ENCODE data around the gene GAB2. TPM values are rescaled to one million over a fixed set of nuclear protein-coding genes. Genes with fewer than 3 reads are reported as not detected.
"Not testable (repeated sequence)": the region's sequence is repeated elsewhere in the genome, so short reads cannot be mapped to it uniquely, and the experiment has no call there.

GAB2 gene
- total RNA-seq, 4 donors from 2014 or later: 13.4 to 28.4 (median 19.8) TPM

GRCh38 chr11:78276311-78276710, 141.3 kb downstream of the GAB2 start:
- Histone ChIP-seq H3K4me3 (no peak overlapping the region), H3K9me3 (peaks cover 8% of the 10 kb centered on the region), H3K4me1 (no peaks in the 10 kb centered on the region), H3K27ac (no peak overlapping the region), H3K27me3 (no peaks in the 10 kb centered on the region), H3K36me3 (peaks cover 13% of the 10 kb centered on the region)
- 98% methylated on average over 3 of the region's 3 CpGs for WGBS
- TF ChIP-seq CTCF (IDR thresholded peaks at IDR 0.05) (no peak), POLR2A (IDR thresholded peaks at IDR 0.05) (no peak), EP300 (IDR thresholded peaks at IDR 0.05) (no peak), POLR2AphosphoS5 (IDR thresholded peaks at IDR 0.05) (no peak)
- no peak for DNase-seq (ENCODE audit: low spot score in 2 of 2)

GRCh38 chr11:78274739-78275138, 142.9 kb downstream of the GAB2 start:
- Histone ChIP-seq H3K4me3 (no peak overlapping the region), H3K27me3 (no peaks in the 10 kb centered on the region), H3K9me3 (peaks cover 8% of the 10 kb centered on the region), H3K4me1 (no peaks in the 10 kb centered on the region), H3K27ac (no peak overlapping the region), H3K36me3 (peaks cover 10% of the 10 kb centered on the region)
- 87% methylated on average over 3 of the region's 3 CpGs for WGBS
- no peak for TF ChIP-seq CTCF (IDR thresholded peaks at IDR 0.05)
- no peak for TF ChIP-seq EP300 (IDR thresholded peaks at IDR 0.05)
- no peak for TF ChIP-seq POLR2AphosphoS5 (IDR thresholded peaks at IDR 0.05)
- no peak for TF ChIP-seq POLR2A (IDR thresholded peaks at IDR 0.05)
- no peak for DNase-seq (ENCODE audit: low spot score in 2 of 2)

GRCh38 chr11:78272625-78273269, 144.9 kb downstream of the GAB2 start:
- not testable (repeated sequence) for H3K36me3 ChIP-seq; DNase-seq (ENCODE audit: low spot score in 2 of 2); H3K4me3 ChIP-seq; H3K9me3 ChIP-seq; H3K4me1 ChIP-seq; H3K27me3 ChIP-seq; H3K27ac ChIP-seq
- WGBS: 79% methylated on average over 5 of the region's 6 CpGs

- not testable (repeated sequence) for H3K4me1 ChIP-seq; H3K27me3 ChIP-seq; DNase-seq (ENCODE audit: low spot score in 2 of 2); H3K4me3 ChIP-seq; H3K9me3 ChIP-seq; H3K36me3 ChIP-seq; H3K27ac ChIP-seq
- WGBS: 77% methylated on average over 2 of the region's 2 CpGs
These were observed 145.8 kb downstream of the GAB2 start for GRCh38 chr11:78271801-78272200.

GRCh38 chr11:78270971-78271370, 146.6 kb downstream of the GAB2 start:
- Histone ChIP-seq H3K4me3 (no peak overlapping the region), H3K4me1 (peaks cover 6% of the 10 kb centered on the region), H3K27ac (no peak overlapping the region), H3K9me3 (peaks cover 8% of the 10 kb centered on the region), H3K36me3 (peaks cover 5% of the 10 kb centered on the region), H3K27me3 (no peaks in the 10 kb centered on the region)
- WGBS: 89% methylated on average over 2 of the region's 2 CpGs
- TF ChIP-seq POLR2AphosphoS5 (IDR thresholded peaks at IDR 0.05) (no peak), CTCF (IDR thresholded peaks at IDR 0.05) (no peak), EP300 (IDR thresholded peaks at IDR 0.05) (no peak), POLR2A (IDR thresholded peaks at IDR 0.05) (no peak)
- DNase-seq (ENCODE audit: low spot score in 2 of 2): no peak

GRCh38 chr11:78269806-78270205, 147.8 kb downstream of the GAB2 start:
- Histone ChIP-seq H3K36me3 (peaks cover 5% of the 10 kb centered on the region), H3K4me1 (peaks cover 6% of the 10 kb centered on the region), H3K27ac (no peak overlapping the region), H3K9me3 (peaks cover 8% of the 10 kb centered on the region), H3K27me3 (no peaks in the 10 kb centered on the region), H3K4me3 (no peak overlapping the region)
- TF ChIP-seq EP300 (IDR thresholded peaks at IDR 0.05) (no peak), POLR2AphosphoS5 (IDR thresholded peaks at IDR 0.05) (no peak), CTCF (IDR thresholded peaks at IDR 0.05) (no peak), POLR2A (IDR thresholded peaks at IDR 0.05) (no peak)
- 94% methylated on average over 7 of the region's 7 CpGs for WGBS
- no peak for DNase-seq (ENCODE audit: low spot score in 2 of 2)

Data from suprapubic skin (tissue), 4 donors.